ENCODE data around the gene MACROD2.

- TF ChIP-seq CTCF (IDR thresholded peaks at IDR 0.05): no peak
- no peak for TF ChIP-seq POLR2A (IDR thresholded peaks at IDR 0.05)
These were observed 1103.8 kb downstream of the MACROD2 start for GRCh38 chr20:15099130-15099529.
